GM12892 (cell line): Measurements from ENCODE around the gene TMEM131.

Experiments used
- POLR2A ChIP-seq: IDR thresholded peaks from 2 replicates; pipeline ENCODE4 v1.6.1; 2011; ENCODE audit warnings: low read depth, low read length, control low read depth
- POLR2AphosphoS5 ChIP-seq: IDR thresholded peaks from 2 replicates; pipeline ENCODE4 v1.6.1; 2011; ENCODE audit warnings: low read depth, low read length, control low read depth
- TAF1 ChIP-seq: IDR thresholded peaks from 2 replicates; pipeline ENCODE4 v1.6.1; 2011; ENCODE audit warnings: low read depth, mild to moderate bottlenecking, control low read depth, low read length, borderline replicate concordance

DNA sequence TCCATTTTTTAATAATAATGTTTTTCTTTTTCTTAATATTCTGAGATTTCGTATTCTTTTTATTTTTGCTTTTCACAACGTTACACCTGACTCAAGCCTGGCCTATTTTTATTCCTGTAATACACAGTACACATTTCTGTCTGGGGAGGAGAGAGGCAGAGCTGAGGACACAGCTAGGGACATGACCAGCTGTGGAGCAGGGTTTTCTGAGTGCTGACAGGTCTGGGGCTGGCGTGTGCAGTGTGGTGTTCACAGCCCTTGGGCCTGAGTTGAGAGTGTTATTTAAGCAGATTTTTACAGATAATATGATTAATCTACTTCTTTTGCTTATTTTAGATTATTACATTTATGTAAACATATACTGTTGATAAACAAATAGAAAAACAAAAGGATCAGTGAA is 226.4 kb downstream of the TMEM131 start:
- TF ChIP-seq POLR2A (no peak), POLR2AphosphoS5 (no peak), TAF1 (no peak)
